ENCODE measurements around the gene FAM174C. TPM values are rescaled to one million over a fixed set of nuclear protein-coding genes. Genes with fewer than 3 reads are reported as not detected.

The FAM174C gene
- total RNA-seq, 1 donor from 2014 or later: 64.8 TPM

- Histone ChIP-seq H3K9me3 (no peaks in the 10 kb centered on the region), H3K4me3 (no peak overlapping the region), H3K27ac (no peak overlapping the region), H3K4me1 (peaks cover 19% of the 10 kb centered on the region), H3K36me3 (peaks cover 0 to 5% of the 10 kb centered on the region in 2 donors), H3K27me3 (peaks cover 10% of the 10 kb centered on the region)
- no peak for DNase-seq (ENCODE audit: extremely low spot score in 2 of 2)
- TF ChIP-seq POLR2AphosphoS5 (IDR thresholded peaks at IDR 0.05; ENCODE audit: insufficient read depth in 1 of 2, low read depth in 1 of 2): no peak
- TF ChIP-seq CTCF (IDR thresholded peaks at IDR 0.05): no peak
- TF ChIP-seq POLR2A (IDR thresholded peaks at IDR 0.05): no peak
- intact Hi-C loops (cut with DNase I): no loop called here
Measured at GRCh38 chr19:1283917-1284292, 8.6 kb downstream of the FAM174C start.

GRCh38 chr19:1284293-1284978, 9.1 kb downstream of the FAM174C start:
- H3K4me3 ChIP-seq: no peak overlapping the region
- peaks cover 10% of the 10 kb centered on the region for H3K27me3 ChIP-seq
- H3K9me3 ChIP-seq: no peaks in the 10 kb centered on the region
- no peaks in the 10 kb centered on the region for H3K36me3 ChIP-seq
- DNase-seq (ENCODE audit: extremely low spot score in 2 of 2): no peak
- H3K27ac ChIP-seq: no peak overlapping the region
- TF ChIP-seq POLR2A (IDR thresholded peaks at IDR 0.05): no peak
- TF ChIP-seq POLR2AphosphoS5 (IDR thresholded peaks at IDR 0.05; ENCODE audit: insufficient read depth in 1 of 2, low read depth in 1 of 2): no peak
- TF ChIP-seq CTCF (IDR thresholded peaks at IDR 0.05): no peak
- intact Hi-C loops (cut with DNase I): no loop called here
- peaks cover 19% of the 10 kb centered on the region for H3K4me1 ChIP-seq

GRCh38 chr19:1284979-1285736, 9.8 kb downstream of the FAM174C start:
- Histone ChIP-seq H3K4me3 (no peak overlapping the region), H3K27ac (no peak overlapping the region), H3K4me1 (peaks cover 19% of the 10 kb centered on the region), H3K36me3 (no peaks in the 10 kb centered on the region), H3K9me3 (no peaks in the 10 kb centered on the region), H3K27me3 (peaks cover 10% of the 10 kb centered on the region)
- TF ChIP-seq POLR2A (IDR thresholded peaks at IDR 0.05): no peak
- TF ChIP-seq POLR2AphosphoS5 (IDR thresholded peaks at IDR 0.05; ENCODE audit: insufficient read depth in 1 of 2, low read depth in 1 of 2): no peak
- TF ChIP-seq CTCF (IDR thresholded peaks at IDR 0.05): no peak
- no peak for DNase-seq (ENCODE audit: extremely low spot score in 2 of 2)
- intact Hi-C loops (cut with DNase I): no loop called here

- intact Hi-C loops (cut with DNase I): no loop called here
- DNase-seq (ENCODE audit: extremely low spot score in 2 of 2): no peak
- no peak within 1 kb of the TSS for H3K27ac ChIP-seq
- no peak within 1 kb of the TSS for H3K4me3 ChIP-seq
- peaks cover 10% of the 10 kb centered on the region for H3K27me3 ChIP-seq
- no peaks in the 10 kb centered on the region for H3K36me3 ChIP-seq
- peaks cover 19% of the 10 kb centered on the region for H3K4me1 ChIP-seq
- H3K9me3 ChIP-seq: no peaks in the 10 kb centered on the region
- TF ChIP-seq POLR2A (IDR thresholded peaks at IDR 0.05) (no peak), CTCF (IDR thresholded peaks at IDR 0.05) (no peak), POLR2AphosphoS5 (IDR thresholded peaks at IDR 0.05; ENCODE audit: insufficient read depth in 1 of 2, low read depth in 1 of 2) (no peak)
Measured at GRCh38 chr19:1285737-1286360, 10.5 kb downstream of the FAM174C start, which contains the start of gene EFNA2. Gene EFNA2, plus strand, starts transcription at chr19:1285873. Its CDS starts 296 bp downstream, at chr19:1286169.

Measured in vagina (tissue), 2 donors.